GM12801 (cell line): ENCODE measurements around the gene ALOX5.

Experiments
- TF ChIP-seq, protein P1 (sequence below): IDR thresholded peaks from one replicate; pipeline ENCODE4 v1.5.1; 2011; ENCODE audit warnings: control low read depth; ENCODE audit not compliant: insufficient read length; ENCODE audit errors: extremely low read depth

ALOX5 gene

DNA sequence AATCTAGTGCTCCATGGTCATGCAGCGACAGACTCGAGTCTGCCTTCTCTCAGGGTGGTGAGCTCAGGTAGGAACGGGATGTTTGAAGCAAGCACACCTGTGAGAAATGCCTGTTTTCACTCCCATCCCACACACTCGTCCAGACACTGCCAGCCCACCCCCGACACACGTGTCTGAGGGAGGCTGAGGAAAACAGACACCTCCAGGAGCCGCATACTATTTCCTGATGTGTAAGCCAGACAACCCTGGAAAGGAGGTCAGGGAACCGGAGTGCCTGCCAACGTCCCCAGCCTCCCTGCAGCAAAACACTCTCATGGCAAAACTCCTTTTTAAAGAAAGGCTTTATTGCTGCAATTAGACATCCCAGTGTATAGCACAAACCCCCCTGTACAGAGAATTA lies 80.2 kb downstream of the ALOX5 start:
- TF ChIP-seq, protein P1, sequence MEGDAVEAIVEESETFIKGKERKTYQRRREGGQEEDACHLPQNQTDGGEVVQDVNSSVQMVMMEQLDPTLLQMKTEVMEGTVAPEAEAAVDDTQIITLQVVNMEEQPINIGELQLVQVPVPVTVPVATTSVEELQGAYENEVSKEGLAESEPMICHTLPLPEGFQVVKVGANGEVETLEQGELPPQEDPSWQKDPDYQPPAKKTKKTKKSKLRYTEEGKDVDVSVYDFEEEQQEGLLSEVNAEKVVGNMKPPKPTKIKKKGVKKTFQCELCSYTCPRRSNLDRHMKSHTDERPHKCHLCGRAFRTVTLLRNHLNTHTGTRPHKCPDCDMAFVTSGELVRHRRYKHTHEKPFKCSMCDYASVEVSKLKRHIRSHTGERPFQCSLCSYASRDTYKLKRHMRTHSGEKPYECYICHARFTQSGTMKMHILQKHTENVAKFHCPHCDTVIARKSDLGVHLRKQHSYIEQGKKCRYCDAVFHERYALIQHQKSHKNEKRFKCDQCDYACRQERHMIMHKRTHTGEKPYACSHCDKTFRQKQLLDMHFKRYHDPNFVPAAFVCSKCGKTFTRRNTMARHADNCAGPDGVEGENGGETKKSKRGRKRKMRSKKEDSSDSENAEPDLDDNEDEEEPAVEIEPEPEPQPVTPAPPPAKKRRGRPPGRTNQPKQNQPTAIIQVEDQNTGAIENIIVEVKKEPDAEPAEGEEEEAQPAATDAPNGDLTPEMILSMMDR, result no peak

DNA sequence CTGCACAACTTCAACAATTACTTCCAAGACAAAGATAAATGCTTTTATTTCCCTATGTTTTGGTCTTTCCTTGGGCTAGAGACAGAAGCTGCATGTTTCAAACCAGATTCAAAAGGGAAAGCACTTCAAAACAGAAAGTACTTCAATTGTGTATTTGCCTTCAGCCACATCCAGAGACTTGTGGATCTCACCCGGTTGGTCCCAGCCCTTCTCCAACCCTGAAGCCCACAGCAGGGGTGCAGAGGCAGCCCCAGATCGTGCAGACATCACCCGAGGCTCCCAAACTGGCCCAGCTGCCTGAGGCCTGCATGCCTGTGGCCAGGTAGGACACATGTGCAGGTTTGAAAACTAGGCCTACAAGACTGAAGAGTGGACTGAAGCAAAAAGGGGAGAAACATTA lies 80.8 kb downstream of the ALOX5 start:
- TF ChIP-seq, protein P1, result no peak

DNA sequence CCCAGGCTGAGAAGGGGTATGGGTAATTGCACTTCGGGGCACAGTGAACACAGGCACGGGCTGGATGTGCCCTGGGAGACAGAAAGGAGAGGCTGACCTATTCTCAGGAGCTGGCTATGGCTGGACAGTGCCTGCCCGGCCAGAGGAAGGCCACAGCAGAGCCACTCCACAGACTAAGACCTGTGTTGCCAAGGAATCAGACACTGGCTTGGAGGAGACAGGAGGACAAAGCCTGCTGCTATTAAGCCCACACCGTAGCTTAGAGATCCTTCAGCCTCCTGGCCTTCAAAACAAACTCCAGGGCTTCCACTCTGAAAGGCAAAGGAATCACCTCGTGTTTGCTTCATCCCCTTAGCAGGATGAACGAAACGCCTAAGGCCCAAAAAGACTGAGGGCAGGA lies 82.2 kb downstream of the ALOX5 start:
- TF ChIP-seq, protein P1, result no peak

DNA sequence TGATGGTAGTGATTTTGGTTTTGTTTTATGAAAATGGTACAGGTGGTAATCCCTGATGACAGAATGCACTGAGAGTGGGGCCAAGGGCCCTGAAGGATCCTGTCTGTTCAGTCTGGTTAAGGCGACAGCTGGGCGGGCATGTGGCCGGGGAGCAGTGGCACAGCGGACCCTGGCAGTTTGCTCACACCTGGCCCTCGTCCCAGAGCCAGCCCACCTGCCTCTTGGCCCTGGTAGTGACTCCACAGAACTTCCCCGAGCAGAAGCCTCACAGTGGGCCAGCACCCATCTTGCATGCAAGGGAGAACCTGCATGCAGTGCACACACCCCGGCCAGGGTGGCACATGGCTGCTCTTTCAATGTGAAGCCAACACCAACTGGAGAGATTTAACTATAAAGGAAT lies 82.8 kb downstream of the ALOX5 start:
- TF ChIP-seq, protein P1, result no peak

DNA sequence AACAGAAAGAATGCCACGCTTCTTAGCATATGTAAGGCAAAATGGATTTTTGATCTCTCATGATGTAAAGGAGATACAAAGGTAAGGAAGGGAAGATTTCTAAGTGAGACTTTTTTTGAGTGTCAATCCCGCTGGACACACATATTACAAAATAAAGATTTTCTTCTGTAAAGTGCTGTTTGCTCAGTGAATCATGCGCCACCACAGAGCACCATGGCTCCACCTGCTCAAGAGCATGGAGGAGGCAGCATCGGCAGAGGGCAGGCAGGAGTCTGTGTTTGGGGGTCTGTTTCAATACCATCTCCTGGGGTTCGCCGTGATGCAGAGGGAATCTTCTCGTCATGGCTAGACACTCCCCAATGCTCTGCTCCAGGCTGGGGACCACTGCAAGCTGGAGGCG lies 83.5 kb downstream of the ALOX5 start:
- TF ChIP-seq, protein P1, result no peak

DNA sequence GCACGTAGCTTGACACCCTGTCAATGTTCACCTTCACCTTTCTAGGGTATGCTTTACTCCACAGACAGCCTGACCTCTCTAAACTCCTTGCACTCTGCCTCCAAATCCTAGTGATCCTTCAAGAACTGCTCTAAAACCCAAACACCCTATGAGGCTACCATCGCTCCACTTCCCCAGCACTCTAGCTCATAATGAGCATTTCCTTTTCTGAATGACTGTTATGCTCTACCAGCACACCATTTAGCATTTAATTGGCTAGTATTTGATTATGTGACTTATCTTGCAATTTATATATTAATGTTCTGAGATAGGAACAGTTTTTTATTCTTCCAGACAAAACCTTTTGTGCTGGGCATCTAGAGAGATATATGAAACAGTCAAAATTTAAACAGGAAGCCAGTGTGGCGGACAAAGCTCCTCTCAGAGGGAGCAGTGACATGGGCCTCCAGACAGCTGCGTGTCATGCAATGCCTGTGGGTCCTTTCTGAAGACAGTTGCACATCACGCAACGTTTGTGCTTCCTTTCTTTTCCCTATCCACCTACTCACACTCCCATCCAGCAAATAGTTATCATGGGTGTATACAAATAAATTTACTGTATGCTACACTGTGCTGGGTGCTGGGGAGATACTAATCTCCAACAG lies 86.3 kb downstream of the ALOX5 start:
- TF ChIP-seq, protein P1, result no peak

DNA sequence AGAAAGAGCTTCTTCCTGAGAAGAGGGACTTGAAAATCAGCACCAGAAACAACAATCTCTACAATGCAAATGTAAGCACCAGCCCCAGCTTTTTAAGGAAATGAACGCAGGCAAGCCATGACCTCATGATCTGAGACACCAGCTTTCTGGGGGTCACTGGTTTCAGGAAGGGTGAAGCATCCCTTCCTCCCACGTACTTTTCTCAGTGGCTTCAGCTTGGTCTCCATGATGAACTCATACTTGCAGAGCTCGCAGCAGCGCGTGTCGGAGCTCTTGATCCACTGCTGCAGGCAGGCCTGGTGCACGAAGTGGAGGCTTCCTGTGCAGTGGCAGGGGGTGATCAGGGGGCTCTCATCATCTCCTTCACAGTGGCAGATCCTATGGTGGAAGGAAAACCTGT lies 87.0 kb downstream of the ALOX5 start:
- TF ChIP-seq, protein P1, result no peak
